ENCODE measurements around the gene EML4. TPM values are rescaled to one million over a fixed set of nuclear protein-coding genes. Genes with fewer than 3 reads are reported as not detected.

EML4 gene
- total and polyA plus RNA-seq, 8 donors = 12.5 to 44.0 (median 33.2) TPM

- ATAC-seq = no peak
- Histone ChIP-seq H3K9me3 (no peaks in the 10 kb centered on the region), H3K4me1 (peaks cover 0 to 16% (median 12%) of the 10 kb centered on the region in 3 donors), H3K27me3 (no peaks in the 10 kb centered on the region), H3K4me3 (no peak overlapping the region), H3K36me3 (peaks cover 0 to 4% (median 0%) of the 10 kb centered on the region in 3 donors), H3K27ac (no peak overlapping the region)
- intact Hi-C loops (cut with DNase I) = no loop called here
- TF ChIP-seq, protein P1, sequence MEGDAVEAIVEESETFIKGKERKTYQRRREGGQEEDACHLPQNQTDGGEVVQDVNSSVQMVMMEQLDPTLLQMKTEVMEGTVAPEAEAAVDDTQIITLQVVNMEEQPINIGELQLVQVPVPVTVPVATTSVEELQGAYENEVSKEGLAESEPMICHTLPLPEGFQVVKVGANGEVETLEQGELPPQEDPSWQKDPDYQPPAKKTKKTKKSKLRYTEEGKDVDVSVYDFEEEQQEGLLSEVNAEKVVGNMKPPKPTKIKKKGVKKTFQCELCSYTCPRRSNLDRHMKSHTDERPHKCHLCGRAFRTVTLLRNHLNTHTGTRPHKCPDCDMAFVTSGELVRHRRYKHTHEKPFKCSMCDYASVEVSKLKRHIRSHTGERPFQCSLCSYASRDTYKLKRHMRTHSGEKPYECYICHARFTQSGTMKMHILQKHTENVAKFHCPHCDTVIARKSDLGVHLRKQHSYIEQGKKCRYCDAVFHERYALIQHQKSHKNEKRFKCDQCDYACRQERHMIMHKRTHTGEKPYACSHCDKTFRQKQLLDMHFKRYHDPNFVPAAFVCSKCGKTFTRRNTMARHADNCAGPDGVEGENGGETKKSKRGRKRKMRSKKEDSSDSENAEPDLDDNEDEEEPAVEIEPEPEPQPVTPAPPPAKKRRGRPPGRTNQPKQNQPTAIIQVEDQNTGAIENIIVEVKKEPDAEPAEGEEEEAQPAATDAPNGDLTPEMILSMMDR (IDR thresholded peaks at IDR 0.05) = no peak
- no peak for FAIRE-seq
- 96 to 97% methylated on average over 6 of the region's 6 CpGs for WGBS, 2 donors
- DNase-seq = no peak
Observed at GRCh38 chr2:42315844-42316470, 146.8 kb downstream of the EML4 start.

DNA sequence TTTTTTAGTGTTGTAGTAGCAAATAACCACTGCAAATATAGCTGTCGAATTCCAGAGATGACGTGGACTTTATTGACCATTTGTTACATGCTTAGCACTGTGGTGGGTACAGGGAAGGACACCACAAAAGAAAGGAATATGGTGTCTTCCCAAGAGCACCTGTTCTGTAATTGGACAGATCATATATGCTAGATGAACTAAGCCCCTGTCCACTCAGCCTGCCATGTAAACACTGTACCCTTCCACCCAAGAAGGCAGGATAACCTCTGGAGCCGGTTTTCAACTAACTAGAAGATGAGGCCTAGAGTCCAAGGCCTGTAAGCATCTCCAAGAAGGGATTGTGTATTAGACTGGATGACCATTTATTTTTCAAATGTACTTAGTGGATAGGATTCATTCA is 147.8 kb downstream of the EML4 start:
- FAIRE-seq = no peak
- H3K27me3 ChIP-seq = no peaks in the 10 kb centered on the region
- intact Hi-C loops (cut with DNase I) = no loop called here
- no peak for ATAC-seq
- 64 to 80% methylated on average over 3 of the region's 3 CpGs for WGBS, 2 donors
- peaks cover 0 to 4% (median 0%) of the 10 kb centered on the region in 3 donors for H3K36me3 ChIP-seq
- peaks cover 0 to 7% (median 6%) of the 10 kb centered on the region in 3 donors for H3K4me1 ChIP-seq
- H3K27ac ChIP-seq = no peak overlapping the region
- H3K9me3 ChIP-seq = no peaks in the 10 kb centered on the region
- no peak overlapping the region for H3K4me3 ChIP-seq
- TF ChIP-seq, protein P1 (IDR thresholded peaks at IDR 0.05) = no peak
- DNase-seq = no peak

GRCh38 chr2:42317486-42317885 is 148.3 kb downstream of the EML4 start:
- TF ChIP-seq, protein P1 (IDR thresholded peaks at IDR 0.05) = no peak
- FAIRE-seq (no peak), ATAC-seq (no peak), DNase-seq (no peak)
- Histone ChIP-seq H3K9me3 (no peaks in the 10 kb centered on the region), H3K36me3 (peaks cover 0 to 4% (median 0%) of the 10 kb centered on the region in 3 donors), H3K27ac (no peak overlapping the region), H3K4me3 (no peak overlapping the region), H3K4me1 (peaks cover 0 to 2% (median 1%) of the 10 kb centered on the region in 3 donors), H3K27me3 (no peaks in the 10 kb centered on the region)
- 92 to 93% methylated on average over 3 of the region's 3 CpGs for WGBS, 2 donors
- intact Hi-C loops (cut with DNase I) = no loop called here

GRCh38 chr2:42317945-42318344 is 148.8 kb downstream of the EML4 start:
- H3K36me3 ChIP-seq = peaks cover 0 to 4% (median 0%) of the 10 kb centered on the region in 3 donors

DNA sequence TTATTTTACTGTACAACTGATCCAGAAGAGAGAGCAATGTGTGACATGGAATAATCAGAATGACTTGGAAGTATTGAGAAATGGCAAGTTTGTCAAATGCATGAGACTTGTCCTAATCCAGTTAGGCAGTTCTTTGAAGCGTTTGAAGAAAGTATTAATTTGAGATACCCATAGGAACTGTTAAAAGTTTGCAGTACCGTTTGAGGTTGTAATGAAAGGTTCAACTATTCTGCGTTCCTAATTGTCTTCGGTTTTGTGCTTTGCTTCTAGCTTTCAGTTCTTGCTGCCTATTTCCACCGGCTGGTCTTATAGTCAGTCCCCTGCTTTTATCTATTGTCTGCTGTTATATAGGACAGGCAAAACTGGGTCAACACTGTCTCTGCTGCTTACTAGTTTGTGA is 150.1 kb downstream of the EML4 start:
- H3K36me3 ChIP-seq = peaks cover 0 to 4% (median 0%) of the 10 kb centered on the region in 3 donors
- TF ChIP-seq, protein P1 (IDR thresholded peaks at IDR 0.05) = no peak
- DNase-seq (no peak), FAIRE-seq (no peak), ATAC-seq (no peak)
- no peak overlapping the region for H3K4me3 ChIP-seq
- WGBS, 2 donors = 93 to 95% methylated on average over 5 of the region's 5 CpGs
- H3K4me1 ChIP-seq = no peaks in the 10 kb centered on the region
- intact Hi-C loops (cut with DNase I) = no loop called here
- H3K27ac ChIP-seq = no peak overlapping the region
- no peaks in the 10 kb centered on the region for H3K27me3 ChIP-seq
- H3K9me3 ChIP-seq = no peaks in the 10 kb centered on the region

More at GRCh38 chr2:42317945-42318344, 148.8 kb downstream of the EML4 start:
- Histone ChIP-seq H3K4me3 (no peak overlapping the region), H3K27me3 (no peaks in the 10 kb centered on the region), H3K4me1 (no peaks in the 10 kb centered on the region), H3K27ac (no peak overlapping the region), H3K9me3 (no peaks in the 10 kb centered on the region)
- DNase-seq (no peak), ATAC-seq (no peak), FAIRE-seq (no peak)
- intact Hi-C loops (cut with DNase I) = no loop called here
- TF ChIP-seq, protein P1 (IDR thresholded peaks at IDR 0.05) = no peak
